T-cell (primary cell): ENCODE measurements around the gene FAT1. TPM values are rescaled to one million over a fixed set of nuclear protein-coding genes. Genes with fewer than 3 reads are reported as not detected.

Experiments
- ATAC-seq, 4 experiments: fragments of 200-7000 bp in 3 of 4; fragments of 150-1000 bp in 1 of 4; cut with Tn5 transposase; replicated peaks in 1 of 4; 1 replicate in 3 of 4; 2 replicates in 1 of 4; pipeline ENCODE4 v1.10.0; 2021; ENCODE audit warnings: moderate library complexity in 3 of 4, mild to moderate bottlenecking in 2 of 4, moderate number of reproducible peaks in 1 of 4
- CTCF ChIA-PET, 2 donors: fragments of 300-600 bp; sonication (Branson Sonifier 250); formaldehyde crosslinking; loops; one replicate each; lab custom pipeline; 2022; ENCODE audit warnings: antibody characterized with exemption in 2 of 2; lab: Charles Lee
- POLR2A ChIA-PET, 2 donors: fragments of 300-600 bp; sonication (Branson Sonifier 250); formaldehyde crosslinking; loops; one replicate each; lab custom pipeline; 2022; ENCODE audit warnings: antibody characterized with exemption in 2 of 2; lab: Charles Lee
- DNase-seq, 35 experiments: peaks; one replicate each; pipeline versions ENCODE4 v3.0.0 to v3.0.0-alpha.2; 2013 to 2023
- H3K27ac ChIP-seq: one replicate; pipeline ENCODE4 v1.5.1; 2013; ENCODE audit warnings: low read length
- H3K27me3 ChIP-seq, 2 experiments: replicated peaks in 1 of 2; 1 replicate in 1 of 2; 2 replicates in 1 of 2; pipeline versions ENCODE4 v1.6.1 to v1.7.0; 2013; ENCODE audit warnings: low read length in 1 of 2, mixed read lengths in 1 of 2; ENCODE audit not compliant: control insufficient read depth in 2 of 2, insufficient read depth in 2 of 2; ENCODE audit errors: extremely low read depth in 1 of 2
- H3K36me3 ChIP-seq, 2 donors: 1 replicate in 1 of 2; 2 replicates in 1 of 2; pipeline versions ENCODE4 v1.6.1 to v1.7.0; 2013; ENCODE audit warnings: low read length in 1 of 2; ENCODE audit not compliant: control insufficient read depth in 2 of 2, insufficient read depth in 1 of 2; ENCODE audit errors: extremely low read depth in 1 of 2
- H3K4me1 ChIP-seq, 2 experiments: 1 replicate in 1 of 2; 2 replicates in 1 of 2; pipeline versions ENCODE4 v1.6.1 to v1.7.0; 2013; ENCODE audit warnings: low read length in 2 of 2, mixed read lengths in 1 of 2; ENCODE audit not compliant: insufficient read depth in 2 of 2, control insufficient read depth in 1 of 2; ENCODE audit errors: extremely low read depth in 1 of 2
- H3K4me3 ChIP-seq, 2 donors: 1 replicate in 1 of 2; 2 replicates in 1 of 2; pipeline versions ENCODE4 v1.5.1 to v1.7.0; 2013; ENCODE audit warnings: mild to moderate bottlenecking in 2 of 2, low read length in 1 of 2, moderate library complexity in 1 of 2; ENCODE audit not compliant: control insufficient read depth in 1 of 2; ENCODE audit errors: extremely low read depth in 1 of 2
- H3K9me3 ChIP-seq: 2 replicates; pipeline ENCODE4 v1.7.0; 2013
- H3K27ac Mint-ChIP-seq, 2 donors: one replicate each; pipeline ENCODE4 v1.8.0; 2020 to 2021; ENCODE audit warnings: mild to moderate bottlenecking in 2 of 2, mixed read lengths in 2 of 2
- H3K27me3 Mint-ChIP-seq, 2 donors: one replicate each; pipeline ENCODE4 v1.8.0; 2021 to 2022; ENCODE audit warnings: mixed read lengths in 2 of 2
- H3K36me3 Mint-ChIP-seq: one replicate; pipeline ENCODE4 v1.8.0; 2021; ENCODE audit warnings: mixed read lengths
- H3K4me1 Mint-ChIP-seq, 3 donors: one replicate each; pipeline ENCODE4 v1.8.0; 2020 to 2022; ENCODE audit warnings: mixed read lengths in 3 of 3, mild to moderate bottlenecking in 1 of 3
- H3K4me3 Mint-ChIP-seq, 3 donors: one replicate each; pipeline ENCODE4 v1.8.0; 2020 to 2022; ENCODE audit warnings: mild to moderate bottlenecking in 3 of 3, mixed read lengths in 3 of 3, moderate library complexity in 3 of 3
- H3K9me3 Mint-ChIP-seq, 3 donors: one replicate each; pipeline ENCODE4 v1.8.0; 2020 to 2022; ENCODE audit warnings: mixed read lengths in 3 of 3
- WGBS: methylation state at CpG from one replicate; pipeline ENCODE4 v1.1.5; 2013; ENCODE audit warnings: missing lambda C conversion rate; ENCODE audit not compliant: insufficient coverage; 5-methylcytosine and 5-hydroxymethylcytosine counted together
- total RNA-seq, 35 experiments: library from RNA in 6 of 35; stranded (reverse) in 6 of 35; fragments of 120-200 nt in 1 of 35; gene quantifications; one replicate each; pipeline versions ENCODE4 v1.2.1 to v1.2.4 and lab custom pipeline; 2013 to 2026

The FAT1 gene
- total RNA-seq, 5 donors from 2014 or later (not counting 1 experiment from before 2014, with no cell fraction given): 1.0 to 1.5 (median 1.5) TPM; not detected in 2

DNA sequence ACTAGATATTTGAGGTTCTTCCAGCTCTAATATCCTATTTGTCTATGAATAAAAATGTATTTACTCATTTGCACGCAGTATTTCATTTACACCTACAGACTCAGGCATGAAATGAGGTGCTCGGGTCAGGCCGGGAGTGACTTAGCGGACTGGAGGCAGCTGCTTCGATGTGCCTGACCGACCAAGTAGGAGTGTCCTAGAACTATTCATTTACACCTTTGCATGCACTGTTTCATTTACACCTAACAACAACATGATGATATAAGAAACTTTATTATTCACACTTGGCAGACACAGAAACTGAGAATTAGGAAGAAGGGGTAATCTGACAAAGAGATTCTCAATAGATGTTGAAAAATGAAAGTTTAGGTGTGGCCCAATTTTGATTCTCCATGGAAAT lies 28.7 kb upstream of the FAT1 start:
- H3K9me3 ChIP-seq: no peaks in the 10 kb centered on the region
- Mint-ChIP-seq H3K4me1 (no peaks in the 10 kb centered on the region), H3K27ac (no peak overlapping the region), H3K27me3 (no peaks in the 10 kb centered on the region), H3K9me3 (peaks cover 0 to 14% (median 10%) of the 10 kb centered on the region in 3 donors), H3K36me3 (no peaks in the 10 kb centered on the region), H3K4me3 (no peak overlapping the region)
- H3K27ac ChIP-seq: no peak overlapping the region
- no peak overlapping the region for H3K4me3 ChIP-seq
- no peaks in the 10 kb centered on the region for H3K4me1 ChIP-seq
- ATAC-seq (no peak), DNase-seq (no peak)
- WGBS: no CpG with 5 or more reads among the region's 6 CpGs
- CTCF ChIA-PET: no interaction called here
- no peaks in the 10 kb centered on the region for H3K27me3 ChIP-seq
- H3K36me3 ChIP-seq: no peaks in the 10 kb centered on the region
- POLR2A ChIA-PET: no interaction called here

GRCh38 chr4:186749611-186750281 lies 26.1 kb upstream of the FAT1 start:
- H3K27ac ChIP-seq: no peak overlapping the region
- H3K4me1 Mint-ChIP-seq: no peaks in the 10 kb centered on the region

DNA sequence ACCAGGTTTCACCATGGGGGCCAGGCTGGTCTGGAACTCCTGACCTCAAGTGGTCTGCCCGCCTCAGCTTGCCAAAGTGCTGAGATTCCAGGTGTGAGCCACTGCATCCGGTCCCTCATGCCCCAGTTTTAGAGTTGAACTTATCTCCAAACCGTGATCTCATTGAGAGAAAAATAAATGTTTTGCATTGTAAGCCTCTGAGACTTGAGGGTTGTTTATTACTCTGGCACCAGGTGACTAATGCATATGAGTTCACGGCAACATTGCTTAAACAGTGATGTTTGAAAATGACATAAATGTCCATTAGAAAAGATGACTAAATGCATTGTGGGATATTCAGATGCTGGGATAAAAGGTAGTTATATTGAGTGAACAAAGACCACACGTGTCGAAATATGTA lies 22.9 kb upstream of the FAT1 start:
- no peaks in the 10 kb centered on the region for H3K9me3 ChIP-seq
- no peaks in the 10 kb centered on the region for H3K27me3 ChIP-seq
- DNase-seq: no peak
- POLR2A ChIA-PET: no interaction called here
- no peak overlapping the region for H3K27ac ChIP-seq
- no peaks in the 10 kb centered on the region for H3K4me1 ChIP-seq
- H3K27me3 Mint-ChIP-seq: no peaks in the 10 kb centered on the region
- H3K4me3 Mint-ChIP-seq: no peak overlapping the region
- 100% methylated on average over 2 of the region's 6 CpGs for WGBS
- no peaks in the 10 kb centered on the region for H3K36me3 Mint-ChIP-seq
- H3K4me3 ChIP-seq: no peak overlapping the region
- CTCF ChIA-PET: no interaction called here
- no peak overlapping the region for H3K27ac Mint-ChIP-seq
- H3K4me1 Mint-ChIP-seq: no peaks in the 10 kb centered on the region
- peaks cover 0 to 3% (median 0%) of the 10 kb centered on the region in 3 donors for H3K9me3 Mint-ChIP-seq
- no peaks in the 10 kb centered on the region for H3K36me3 ChIP-seq
- ATAC-seq: no peak

More at GRCh38 chr4:186749611-186750281, 26.1 kb upstream of the FAT1 start:
- CTCF ChIA-PET: no interaction called here
- DNase-seq (no peak), ATAC-seq (no peak)
- H3K27ac Mint-ChIP-seq: no peak overlapping the region
- H3K27me3 Mint-ChIP-seq: no peaks in the 10 kb centered on the region
- POLR2A ChIA-PET: no interaction called here
- Histone ChIP-seq H3K9me3 (no peaks in the 10 kb centered on the region), H3K4me3 (no peak overlapping the region), H3K4me1 (no peaks in the 10 kb centered on the region), H3K36me3 (no peaks in the 10 kb centered on the region), H3K27me3 (no peaks in the 10 kb centered on the region)
- H3K36me3 Mint-ChIP-seq: no peaks in the 10 kb centered on the region
- peaks cover 0 to 3% (median 0%) of the 10 kb centered on the region in 3 donors for H3K9me3 Mint-ChIP-seq
- H3K4me3 Mint-ChIP-seq: no peak overlapping the region
- 69% methylated on average over 15 of the region's 15 CpGs for WGBS

GRCh38 chr4:186743261-186743660 lies 19.6 kb upstream of the FAT1 start:
- Mint-ChIP-seq H3K27me3 (no peaks in the 10 kb centered on the region), H3K4me1 (no peaks in the 10 kb centered on the region), H3K9me3 (peaks cover 0 to 8% (median 0%) of the 10 kb centered on the region in 3 donors), H3K27ac (no peak overlapping the region), H3K4me3 (no peak overlapping the region), H3K36me3 (no peaks in the 10 kb centered on the region)
- no peaks in the 10 kb centered on the region for H3K27me3 ChIP-seq
- DNase-seq (no peak), ATAC-seq (no peak)
- WGBS: 88% methylated on average over 8 of the region's 10 CpGs
- CTCF ChIA-PET: no interaction called here
- no peak overlapping the region for H3K27ac ChIP-seq
- no peak overlapping the region for H3K4me3 ChIP-seq
- POLR2A ChIA-PET: no interaction called here
- no peaks in the 10 kb centered on the region for H3K36me3 ChIP-seq
- no peaks in the 10 kb centered on the region for H3K9me3 ChIP-seq
- no peaks in the 10 kb centered on the region for H3K4me1 ChIP-seq

DNA sequence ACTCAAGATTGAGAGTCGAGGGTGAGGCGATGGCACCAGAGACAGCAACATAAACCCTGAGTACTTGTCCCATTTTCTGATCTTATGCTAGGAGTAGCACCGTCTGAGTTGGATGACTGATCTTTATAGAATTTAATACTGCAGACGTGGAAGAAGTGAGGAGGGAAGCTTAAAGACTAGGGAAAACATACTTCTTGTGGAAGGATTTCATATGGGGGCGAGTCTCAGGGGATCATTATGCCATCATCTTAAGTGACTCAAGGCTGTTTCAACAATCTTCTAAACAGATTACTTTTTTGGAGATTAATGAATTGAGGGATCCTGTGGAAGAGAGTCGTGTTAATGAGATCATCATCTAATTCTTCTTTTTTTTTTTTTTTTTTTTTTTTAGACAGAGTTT lies 17.2 kb upstream of the FAT1 start:
- peaks cover 0 to 11% (median 2%) of the 10 kb centered on the region in 3 donors for H3K9me3 Mint-ChIP-seq
- H3K27ac Mint-ChIP-seq: no peak overlapping the region
- ChIA-PET POLR2A (no interaction called here), CTCF (no interaction called here)
- H3K4me3 Mint-ChIP-seq: no peak overlapping the region
- no peaks in the 10 kb centered on the region for H3K9me3 ChIP-seq
- no peaks in the 10 kb centered on the region for H3K4me1 ChIP-seq
- no peak overlapping the region for H3K27ac ChIP-seq
- no peaks in the 10 kb centered on the region for H3K36me3 Mint-ChIP-seq
- DNase-seq: no peak
- no peaks in the 10 kb centered on the region for H3K27me3 ChIP-seq
- no peaks in the 10 kb centered on the region for H3K36me3 ChIP-seq
- no peaks in the 10 kb centered on the region for H3K27me3 Mint-ChIP-seq
- H3K4me1 Mint-ChIP-seq: no peaks in the 10 kb centered on the region
- 88% methylated on average over 1 of the region's 6 CpGs for WGBS
- ATAC-seq: no peak
- no peak overlapping the region for H3K4me3 ChIP-seq

- Mint-ChIP-seq H3K27me3 (no peaks in the 10 kb centered on the region), H3K4me3 (no peak overlapping the region), H3K36me3 (no peaks in the 10 kb centered on the region), H3K27ac (no peak overlapping the region), H3K9me3 (peaks cover 0 to 11% (median 2%) of the 10 kb centered on the region in 3 donors), H3K4me1 (no peaks in the 10 kb centered on the region)
- no peaks in the 10 kb centered on the region for H3K4me1 ChIP-seq
- ATAC-seq: peak in 1 of 4 experiments; percentile 9
- WGBS: 86% methylated on average over 5 of the region's 5 CpGs
- no peaks in the 10 kb centered on the region for H3K9me3 ChIP-seq
- ChIA-PET POLR2A (no interaction called here), CTCF (no interaction called here)
- no peaks in the 10 kb centered on the region for H3K27me3 ChIP-seq
- no peak overlapping the region for H3K27ac ChIP-seq
- no peaks in the 10 kb centered on the region for H3K36me3 ChIP-seq
- H3K4me3 ChIP-seq: no peak overlapping the region
- DNase-seq: no peak
Observed at GRCh38 chr4:186739802-186740434, 16.3 kb upstream of the FAT1 start.
